SKM-1 treated with dmso at 0.1 percent for 144 hours (cell line): ENCODE data around the gene RAB11FIP3.

Source experiments
- DNase-seq: peaks from one replicate; lab custom pipeline; 2025; ENCODE audit not compliant: unreplicated experiment; lab: John Stamatoyannopoulos, UW

The RAB11FIP3 gene

DNA sequence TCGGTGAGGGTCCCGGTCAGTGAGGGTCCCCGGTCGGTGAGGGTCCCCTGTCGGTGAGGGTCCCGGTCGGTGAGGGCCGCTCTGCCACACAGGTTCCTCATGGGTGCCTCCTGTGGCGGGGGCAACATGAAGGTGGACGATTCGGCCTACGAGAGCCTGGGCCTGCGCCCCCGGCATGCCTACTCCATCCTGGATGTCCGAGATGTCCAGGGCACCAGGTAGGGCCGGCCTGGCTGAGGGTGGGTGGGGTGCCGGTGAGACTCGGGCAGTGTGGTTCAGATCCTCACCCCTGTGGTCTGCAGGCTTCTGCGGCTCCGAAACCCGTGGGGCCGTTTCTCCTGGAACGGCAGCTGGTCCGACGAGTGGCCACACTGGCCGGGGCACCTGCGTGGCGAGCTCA lies 125.8 kb downstream of the RAB11FIP3 start:
- no peak for DNase-seq

DNA sequence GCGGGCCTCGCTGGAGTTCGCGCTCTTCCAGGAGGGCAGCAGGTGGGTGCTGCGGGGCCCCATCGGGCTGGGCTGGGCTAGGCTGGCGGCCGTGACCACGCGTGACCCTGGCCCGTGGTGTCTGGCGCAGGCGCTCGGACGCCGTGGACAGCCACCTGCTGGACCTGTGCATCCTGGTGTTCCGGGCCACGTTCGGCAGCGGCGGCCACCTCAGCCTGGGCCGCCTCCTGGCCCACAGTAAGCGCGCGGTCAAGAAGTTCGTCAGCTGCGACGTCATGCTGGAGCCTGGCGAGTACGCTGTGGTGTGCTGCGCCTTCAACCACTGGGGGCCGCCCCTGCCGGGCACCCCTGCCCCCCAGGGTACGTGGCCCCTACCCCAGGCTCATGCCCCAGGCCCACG lies 126.7 kb downstream of the RAB11FIP3 start:
- DNase-seq, result no peak

DNA sequence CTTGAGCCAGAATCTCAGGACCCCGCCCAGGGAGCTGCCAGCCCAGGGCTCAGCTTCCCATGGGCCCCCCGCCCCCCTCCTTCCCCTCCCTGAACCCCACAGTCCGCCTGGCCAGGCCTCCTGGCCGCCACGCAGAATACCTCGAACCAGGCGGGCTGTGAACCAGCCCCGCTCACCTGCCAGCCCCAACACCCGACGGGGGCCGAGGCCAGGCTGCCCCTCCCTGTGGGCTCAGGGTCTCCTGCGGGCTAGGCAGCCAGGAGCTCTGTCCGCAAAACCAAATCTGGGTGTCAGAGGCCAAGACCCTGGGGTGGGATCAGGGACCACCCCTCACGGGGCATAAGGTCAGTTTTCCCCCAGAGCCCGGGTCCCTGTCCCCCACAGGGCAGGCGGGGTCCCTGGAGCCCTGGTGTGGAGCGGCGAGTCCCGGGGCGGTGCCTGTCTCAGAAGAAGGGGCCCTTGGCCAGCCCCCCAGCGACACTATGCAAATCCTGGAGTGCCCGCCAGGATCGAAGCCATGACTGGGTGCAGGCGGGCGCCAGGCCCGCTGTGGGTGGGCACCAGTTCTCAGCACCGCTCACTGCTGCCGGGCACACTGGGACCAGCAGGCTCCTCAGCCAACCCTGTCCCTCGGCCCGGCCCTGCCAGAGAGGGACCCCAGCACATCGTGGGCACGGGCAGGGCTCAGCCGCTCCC lies 128.3 kb downstream of the RAB11FIP3 start:
- no peak for DNase-seq

DNA sequence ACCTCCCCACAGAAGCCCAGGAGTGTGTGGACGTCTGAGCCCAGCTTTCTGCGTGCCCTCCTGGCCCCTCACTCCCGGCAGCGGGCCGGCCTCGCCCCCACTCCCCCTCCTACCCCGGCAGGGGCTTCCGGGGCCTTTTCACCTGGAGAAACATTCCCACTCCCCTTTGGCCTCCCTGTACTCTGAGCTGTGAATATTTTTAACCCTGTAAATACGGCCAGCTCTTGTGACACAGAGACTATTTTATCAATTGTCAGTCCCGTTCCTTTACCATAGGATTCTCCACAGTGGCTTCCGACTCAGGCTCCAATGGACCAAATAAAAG lies 128.8 kb downstream of the RAB11FIP3 start:
- DNase-seq, result no peak

DNA sequence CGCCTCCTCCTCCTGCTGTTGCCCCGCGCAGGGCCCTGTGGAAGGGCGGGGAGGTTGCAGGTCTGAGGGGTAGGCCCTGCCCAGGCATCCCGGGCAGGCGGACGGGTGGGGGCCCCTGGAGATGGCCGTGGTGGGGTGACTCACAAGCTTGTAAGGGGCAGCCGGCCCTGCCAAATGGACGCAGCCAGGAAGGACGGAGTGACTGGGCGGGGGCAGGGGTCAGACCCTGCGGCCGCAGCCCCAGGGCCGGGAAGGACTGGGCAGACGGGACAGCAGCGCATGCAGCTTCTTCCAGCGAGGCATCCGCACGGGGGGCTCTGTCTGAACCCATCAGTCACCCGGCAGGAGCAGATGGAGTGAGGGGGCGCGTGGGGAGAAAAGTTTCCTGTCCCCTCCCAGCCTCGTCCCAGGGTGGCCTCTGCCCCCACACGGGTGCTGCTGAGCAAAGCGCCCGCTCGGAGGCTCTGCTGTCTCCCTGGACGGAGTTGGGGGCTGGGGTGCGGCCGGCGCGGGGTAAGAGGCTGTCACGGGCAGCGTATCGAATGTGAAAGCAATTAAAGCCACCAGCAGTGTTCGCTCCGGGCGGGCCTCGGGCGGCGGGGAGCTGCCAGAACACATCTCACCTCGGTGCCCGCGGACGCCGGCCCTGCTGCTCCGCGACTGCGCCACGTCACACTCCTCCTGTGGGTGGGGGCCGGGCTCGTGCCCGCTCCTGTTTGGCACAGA lies 129.4 kb downstream of the RAB11FIP3 start:
- DNase-seq, result no peak

DNA sequence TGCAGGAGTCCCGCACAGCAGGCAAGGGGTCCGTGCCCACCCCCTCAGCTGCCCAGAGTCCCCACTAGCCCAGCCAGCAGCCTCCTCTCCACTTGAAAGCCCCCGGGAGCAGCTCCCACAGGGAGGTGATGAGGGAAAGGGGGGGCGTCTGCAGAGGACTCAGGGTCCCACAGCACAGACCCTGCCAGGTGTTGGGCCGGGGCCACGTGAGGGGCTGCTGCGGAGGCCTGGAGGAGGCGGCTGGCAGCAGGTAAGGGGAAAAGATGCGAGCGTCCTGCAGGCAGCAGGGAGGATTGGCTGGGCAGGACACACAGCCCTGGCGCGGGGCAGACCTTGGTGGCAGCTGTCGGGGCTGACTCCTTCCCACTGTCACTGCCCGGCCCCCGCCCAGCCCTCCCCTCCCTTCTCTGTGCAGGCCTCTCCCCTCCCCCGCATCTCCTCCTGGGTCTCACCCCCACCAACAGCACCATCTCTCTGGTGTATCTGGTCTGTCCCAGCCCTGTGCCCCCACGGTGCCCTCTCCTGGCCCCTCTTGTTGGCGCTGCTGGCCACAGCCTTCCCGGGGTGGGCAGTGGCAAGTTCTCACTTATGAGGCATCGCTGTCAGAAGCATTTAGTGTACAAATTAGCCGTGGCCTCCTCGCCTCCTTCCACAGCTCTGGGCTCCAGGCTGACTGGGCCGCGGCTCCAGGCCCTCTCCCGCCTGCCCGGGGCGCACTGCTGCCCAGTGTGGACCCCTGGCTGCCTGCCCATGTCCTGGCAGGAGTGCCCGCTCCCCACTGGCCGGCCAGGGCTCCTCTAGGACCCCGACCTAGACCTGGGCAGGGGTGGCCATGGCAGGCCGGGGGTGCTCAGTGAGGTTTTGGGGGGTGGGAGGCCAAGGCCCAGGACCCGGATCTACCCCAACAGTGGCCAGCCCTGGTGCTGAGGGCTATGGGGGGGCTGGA lies 130.4 kb downstream of the RAB11FIP3 start:
- DNase-seq, result no peak

- DNase-seq, result no peak
Observed at GRCh38 chr16:556474-557173, 131.2 kb downstream of the RAB11FIP3 start.

- DNase-seq, result no peak
Observed at GRCh38 chr16:557463-558297, 132.2 kb downstream of the RAB11FIP3 start.

DNA sequence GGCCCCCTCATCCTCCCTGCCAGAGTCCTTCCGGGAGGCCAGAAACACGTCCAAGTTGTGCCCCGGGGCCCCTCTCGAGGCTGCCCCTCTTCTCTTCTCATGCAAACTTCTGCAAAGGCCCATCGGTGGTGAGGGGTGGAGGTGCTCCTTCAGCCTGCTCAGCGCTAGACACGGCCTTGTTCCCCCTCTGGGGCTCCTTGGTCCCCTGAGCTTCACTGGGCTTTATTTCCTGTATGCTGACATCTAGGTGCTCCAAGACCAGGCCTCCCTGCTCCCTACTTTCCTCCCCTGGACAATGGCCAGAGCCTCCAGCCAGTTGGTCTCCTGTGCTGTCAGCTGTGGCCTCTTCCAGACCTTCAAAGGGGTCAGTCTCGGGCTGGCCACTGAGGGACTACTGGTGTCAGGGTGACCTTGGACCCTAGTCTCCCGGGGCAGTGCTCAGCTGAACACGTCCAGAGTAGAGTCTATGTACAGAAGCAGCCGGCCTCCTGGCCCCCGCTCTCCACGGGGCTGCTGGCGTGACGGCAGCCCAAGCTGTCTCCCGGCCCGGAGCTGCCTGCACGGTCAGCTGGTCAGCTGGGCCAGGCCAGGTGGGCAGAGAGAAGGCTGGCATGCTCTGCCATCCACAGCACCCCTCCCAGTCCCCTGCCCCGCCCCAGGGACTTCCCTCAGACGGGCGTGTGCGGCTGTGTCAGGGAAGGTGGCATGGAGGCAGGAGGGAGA lies 133.0 kb downstream of the RAB11FIP3 start:
- DNase-seq, result no peak

DNA sequence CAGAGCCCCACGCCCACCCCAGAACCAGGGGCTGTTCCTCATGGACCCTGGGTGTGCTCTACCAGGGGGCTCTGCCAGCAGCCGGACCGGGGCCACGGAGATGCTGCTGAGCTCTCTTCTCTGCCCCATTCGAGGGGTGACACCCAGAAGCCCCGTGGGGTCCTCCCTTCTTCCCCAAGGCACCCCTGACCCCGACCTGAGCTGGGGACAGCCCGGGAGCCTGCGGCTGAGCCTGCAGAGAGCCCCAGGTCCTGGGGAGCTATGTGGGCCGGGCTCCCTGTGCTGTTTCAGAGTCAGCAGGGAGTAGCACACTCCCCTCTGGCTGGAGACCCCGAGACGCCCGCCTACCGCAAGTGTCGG lies 133.6 kb downstream of the RAB11FIP3 start:
- DNase-seq, result no peak

DNA sequence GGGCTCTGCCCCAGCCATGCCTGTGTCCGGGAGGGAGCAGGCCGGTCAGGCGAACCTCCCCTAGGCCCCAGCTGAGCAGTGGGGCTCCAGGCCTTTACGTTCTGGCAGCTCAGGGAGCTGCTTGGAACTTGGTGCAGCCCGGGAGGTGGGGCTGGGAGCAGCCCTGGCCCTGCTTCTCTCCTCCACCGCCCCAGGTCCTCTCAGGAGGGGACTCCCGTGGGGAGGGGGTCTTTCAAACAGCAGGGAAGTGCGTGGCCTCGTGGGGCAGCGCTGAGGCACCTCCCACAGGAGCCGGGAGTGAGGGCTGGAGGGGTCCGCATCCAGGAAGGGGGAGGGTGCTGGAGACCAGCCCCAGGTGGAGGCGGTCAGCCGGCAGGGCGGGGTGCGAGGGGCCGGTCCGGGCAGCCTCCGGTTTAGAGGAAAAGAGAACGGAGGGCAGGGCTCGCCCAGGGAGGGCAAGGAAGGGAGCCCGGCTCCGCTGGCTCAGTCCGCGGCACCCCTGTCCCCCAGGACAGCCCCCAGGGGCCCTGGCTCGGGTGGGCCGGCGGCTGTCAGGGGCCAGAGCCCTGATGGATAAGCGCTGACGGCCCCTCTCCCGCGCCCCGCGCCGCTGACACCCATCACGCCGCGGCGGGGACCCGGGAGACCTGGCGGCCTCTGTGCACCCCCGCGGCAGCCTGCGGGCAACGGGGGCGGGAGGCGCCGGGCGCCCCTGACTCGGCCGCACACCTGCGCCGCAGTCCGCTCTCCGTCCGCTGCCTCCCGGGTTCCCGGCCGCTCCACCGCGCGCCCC lies 134.2 kb downstream of the RAB11FIP3 start:
- no peak for DNase-seq

DNA sequence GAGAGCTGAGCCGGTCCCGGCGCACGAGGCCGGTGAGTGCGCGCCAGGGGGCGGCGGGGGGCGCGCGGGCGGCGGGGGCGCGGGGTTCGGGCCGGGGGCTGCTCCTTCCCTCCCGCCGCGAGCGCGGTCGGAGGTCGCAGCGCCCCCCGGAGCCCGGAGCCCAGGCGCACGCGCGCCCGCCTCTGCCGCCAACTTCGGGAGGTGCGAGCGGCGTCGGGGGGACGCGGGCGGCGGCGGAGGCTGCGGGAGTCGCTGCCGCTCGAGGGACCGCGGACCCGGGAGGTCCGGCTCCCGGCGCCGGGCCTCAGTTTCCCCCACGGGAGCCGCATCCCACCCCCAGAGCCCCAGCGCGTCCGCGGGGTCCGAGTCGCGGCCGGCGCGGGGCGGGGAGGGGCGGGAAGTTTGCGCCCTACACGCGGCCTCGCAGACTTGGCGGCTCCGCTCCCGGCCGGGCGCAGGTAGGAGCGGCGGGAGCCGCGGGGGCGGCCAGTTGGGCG lies 134.8 kb downstream of the RAB11FIP3 start, which contains the start of gene PRR35:
TSS of gene PRR35 (plus strand) at position 191 of the 497 bp plus-strand sequence. CDS start 2,901 bp downstream, outside the sequence.
- no peak for DNase-seq

- no peak for DNase-seq
Observed at GRCh38 chr16:560701-561412, 135.4 kb downstream of the RAB11FIP3 start.

DNA sequence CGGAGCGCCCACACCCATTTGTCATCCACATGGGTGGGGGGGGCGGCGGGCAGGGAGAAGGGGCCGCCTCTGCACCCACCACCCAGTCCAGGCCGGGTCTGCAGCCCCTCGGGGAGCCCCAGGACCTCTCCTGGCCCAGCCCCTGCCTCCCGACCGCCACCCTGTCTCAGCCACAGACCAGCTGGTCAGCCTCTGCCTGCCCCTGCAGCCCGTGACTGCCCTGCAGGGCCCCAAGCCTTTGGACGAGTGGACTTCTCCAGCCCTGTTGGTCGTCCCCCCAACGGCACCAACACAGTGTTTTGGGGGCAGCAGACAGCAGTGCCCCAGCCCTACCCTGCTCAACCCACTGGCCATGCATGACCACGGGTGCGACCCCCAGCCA lies 136.0 kb downstream of the RAB11FIP3 start:
- DNase-seq, result no peak

- DNase-seq, result no peak
Observed at GRCh38 chr16:561957-562938, 136.8 kb downstream of the RAB11FIP3 start.

DNA sequence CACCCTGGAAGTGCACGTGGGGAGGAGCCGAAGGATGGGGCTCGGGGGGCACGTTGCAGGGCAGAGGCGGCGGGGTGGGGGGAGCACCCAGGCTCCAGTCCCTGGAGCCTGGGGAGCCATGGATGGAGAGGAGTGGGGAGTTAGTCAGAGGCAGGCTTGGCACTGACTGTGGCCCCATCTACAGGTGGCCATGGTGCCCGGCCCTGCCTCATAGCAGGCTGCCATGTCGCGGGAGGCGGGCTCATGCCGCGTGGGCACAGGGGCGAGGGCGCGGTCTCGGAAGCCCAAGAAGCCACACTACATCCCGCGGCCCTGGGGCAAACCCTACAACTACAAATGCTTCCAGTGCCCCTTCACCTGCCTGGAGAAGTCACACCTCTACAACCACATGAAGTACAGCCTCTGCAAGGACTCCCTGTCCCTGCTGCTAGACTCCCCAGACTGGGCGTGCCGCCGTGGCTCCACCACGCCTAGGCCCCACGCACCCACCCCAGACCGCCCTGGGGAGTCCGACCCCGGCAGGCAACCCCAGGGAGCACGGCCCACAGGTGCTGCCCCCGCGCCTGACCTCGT lies 137.7 kb downstream of the RAB11FIP3 start:
- DNase-seq, result no peak
